Renal cortex interstitium (tissue), 11 donors: ENCODE results near the gene BRPF3. TPM values are rescaled to one million over a fixed set of nuclear protein-coding genes. Genes with fewer than 3 reads are reported as not detected.
A peak's percentile ranks its signal among the peaks of the same experiment; 100 is the strongest.

Source experiments
- DNase-seq, 11 donors: peaks; one replicate each; pipeline ENCODE4 v3.0.0-alpha.2; 2013; ENCODE audit warnings: low read depth in 9 of 11, low spot score in 4 of 11; ENCODE audit errors: extremely low read depth in 1 of 11
- polyA plus RNA-seq, 3 donors: library from polyadenylated mRNA; unstranded; fragments of 120-200 nt; gene quantifications; one replicate each; pipeline ENCODE4 v1.2.1, GENCODE V29; 2013; ENCODE audit not compliant: insufficient read length in 3 of 3

The BRPF3 gene
- polyA plus RNA-seq, 3 donors, result 49.6 to 51.4 (median 50.6) TPM

DNA sequence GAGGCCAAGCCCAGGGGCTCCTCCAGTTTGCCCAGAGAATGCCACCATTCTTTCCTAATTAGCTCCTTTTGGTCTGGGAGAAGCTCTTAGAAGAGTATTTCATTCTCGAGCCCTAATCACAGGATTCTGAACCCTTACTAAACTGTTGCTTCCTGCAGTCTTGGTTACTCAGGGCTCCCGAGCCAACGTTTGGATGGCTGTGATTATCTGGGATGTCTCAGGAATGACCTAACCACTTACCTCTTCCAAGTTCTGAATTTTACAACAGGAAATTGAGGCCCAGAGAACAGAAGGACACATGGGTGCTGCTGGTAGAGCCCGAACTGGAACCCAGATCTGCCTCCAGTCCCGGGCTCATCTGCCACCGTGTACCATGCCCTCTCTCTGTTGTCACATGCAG is 51.1 kb downstream of the BRPF3 start:
- no peak for DNase-seq

DNA sequence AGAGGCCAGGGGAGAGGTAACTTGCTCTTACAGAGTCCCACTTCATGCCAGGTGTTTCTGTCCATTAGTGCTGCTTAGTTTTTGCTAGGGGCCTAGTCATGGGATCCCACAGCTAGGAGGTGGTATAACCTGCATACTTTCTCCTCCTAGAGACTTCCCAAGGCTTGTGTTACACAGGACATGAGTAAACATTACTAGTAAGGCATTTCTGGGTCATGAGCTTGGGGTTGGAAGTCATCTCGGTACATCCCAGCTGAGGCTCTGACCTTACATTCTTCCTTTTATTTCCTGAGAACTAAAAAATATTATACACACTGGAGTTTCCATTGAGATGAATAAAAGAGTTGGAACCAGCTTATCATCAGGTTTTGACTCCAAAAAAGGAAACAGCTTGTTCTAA is 52.4 kb downstream of the BRPF3 start:
- DNase-seq, result no peak

DNA sequence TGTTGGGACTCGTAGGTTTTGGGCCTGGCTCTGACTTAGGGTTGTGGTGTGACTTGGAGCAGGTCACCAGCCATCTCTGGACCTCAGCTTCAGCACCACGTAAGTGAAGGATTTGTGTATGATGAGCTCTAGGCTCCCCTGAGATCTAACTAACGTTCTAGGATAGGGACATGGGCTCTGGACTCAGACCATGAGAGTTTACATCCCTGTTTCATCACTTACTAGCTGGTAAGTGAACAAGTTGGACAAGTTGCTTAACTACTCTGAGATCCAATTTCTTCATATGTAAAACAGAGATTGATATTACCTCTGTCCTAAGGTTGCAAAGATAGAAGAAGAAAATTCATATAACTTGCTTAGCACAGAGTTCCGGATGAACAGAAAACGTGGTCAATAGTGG is 53.0 kb downstream of the BRPF3 start:
- no peak for DNase-seq

DNA sequence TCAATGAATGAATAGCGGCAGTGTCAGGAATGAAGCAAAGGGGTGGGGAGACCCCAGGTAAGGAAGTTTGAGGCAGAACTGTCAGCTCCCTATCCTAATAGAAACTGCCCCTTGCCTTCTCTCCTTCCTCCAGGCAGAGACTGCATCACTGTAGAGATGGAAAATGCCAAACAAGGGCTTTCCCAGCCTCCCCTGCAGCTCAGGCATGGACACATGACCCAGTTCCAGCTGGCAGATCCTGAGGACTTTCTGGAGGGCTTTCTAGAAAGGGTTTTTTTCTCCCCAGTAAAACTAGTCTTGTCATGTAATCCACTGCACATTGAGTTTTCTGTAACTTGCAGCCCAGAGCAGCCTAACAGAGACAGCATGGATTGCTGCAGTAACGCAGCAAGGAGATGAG is 55.5 kb downstream of the BRPF3 start:
- DNase-seq, result no peak

DNA sequence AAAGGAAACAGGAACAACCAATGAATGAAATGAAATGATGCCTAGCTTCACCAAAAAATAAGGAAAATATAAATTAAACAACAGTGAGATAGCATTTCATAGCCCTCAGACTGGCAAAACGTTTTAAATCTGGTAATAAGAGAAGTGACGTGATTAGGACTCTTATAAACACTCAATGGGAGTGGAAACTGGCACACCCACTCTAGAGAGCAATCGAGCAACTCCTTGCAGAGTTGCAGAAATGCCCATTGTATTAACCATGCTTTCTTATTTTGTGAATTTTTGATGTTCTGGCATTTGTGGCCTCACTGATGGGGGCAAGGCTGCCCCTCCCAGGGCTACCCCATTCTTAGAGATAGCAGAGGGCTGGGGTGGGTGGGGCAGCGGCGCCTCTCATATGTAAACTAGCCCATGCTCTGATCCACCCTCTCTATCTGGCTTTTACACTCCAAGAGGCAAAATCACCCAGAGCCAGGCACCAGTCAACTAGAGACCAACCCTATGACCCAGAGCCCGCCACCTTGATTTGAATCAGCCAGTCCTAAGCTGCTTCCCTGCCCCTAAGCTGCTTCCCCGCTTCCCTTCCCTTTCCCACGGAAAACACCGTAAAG is 67.0 kb downstream of the BRPF3 start:
- no peak for DNase-seq

DNA sequence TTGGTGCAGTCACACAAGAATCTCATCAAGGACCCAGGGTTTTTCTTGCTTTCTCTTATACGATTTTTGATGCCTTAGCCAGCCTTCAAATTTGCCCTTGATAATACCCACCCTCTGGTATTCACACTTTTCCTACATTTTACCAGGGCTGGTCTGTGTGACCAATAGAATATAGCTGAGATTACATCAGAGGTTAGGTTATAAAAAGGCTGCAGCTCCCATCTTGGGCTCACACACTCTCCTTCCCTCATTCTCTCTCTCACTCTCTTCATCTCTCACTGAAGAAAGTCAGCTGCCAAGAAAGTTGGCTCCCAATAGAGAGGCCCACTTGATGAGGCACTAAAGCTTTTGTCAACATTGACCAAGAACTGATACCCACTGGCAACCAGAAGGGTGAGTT is 69.2 kb downstream of the BRPF3 start:
- no peak for DNase-seq

DNA sequence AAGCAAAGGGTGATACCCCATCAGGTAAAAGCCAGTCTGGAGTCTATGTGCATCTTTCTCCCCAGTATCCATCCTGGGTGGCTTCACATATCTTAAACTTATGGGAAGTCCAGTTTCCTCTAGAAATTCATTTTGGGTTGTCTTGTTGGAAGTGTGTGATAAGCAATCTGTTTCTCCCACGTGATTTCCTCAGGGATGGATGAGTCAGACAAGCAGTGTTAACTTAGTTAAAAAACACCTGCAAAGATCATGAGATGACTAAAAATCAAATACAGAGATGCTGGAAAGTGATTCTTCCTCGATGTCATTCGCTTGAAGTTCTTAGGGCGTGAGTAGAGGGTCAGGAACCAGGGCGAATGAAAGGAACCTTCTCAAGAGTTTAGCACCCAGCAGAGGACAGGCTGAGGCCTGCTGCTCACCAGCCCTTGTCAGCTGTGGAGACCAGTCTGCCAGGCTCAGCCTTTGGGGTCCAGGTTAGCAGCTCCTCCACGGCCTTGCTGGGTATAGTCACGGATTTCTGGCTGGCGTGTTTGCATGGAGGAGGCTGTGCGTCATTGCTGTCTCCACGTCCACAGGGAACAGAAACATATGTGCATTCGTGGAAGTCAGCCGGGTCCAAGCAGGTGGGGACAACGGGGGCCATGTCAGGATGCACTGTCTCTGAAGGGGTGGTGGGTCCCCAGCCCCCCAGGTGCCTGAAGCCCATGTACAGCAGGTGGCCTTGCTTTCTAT is 70.5 kb downstream of the BRPF3 start:
- DNase-seq, result no peak

DNA sequence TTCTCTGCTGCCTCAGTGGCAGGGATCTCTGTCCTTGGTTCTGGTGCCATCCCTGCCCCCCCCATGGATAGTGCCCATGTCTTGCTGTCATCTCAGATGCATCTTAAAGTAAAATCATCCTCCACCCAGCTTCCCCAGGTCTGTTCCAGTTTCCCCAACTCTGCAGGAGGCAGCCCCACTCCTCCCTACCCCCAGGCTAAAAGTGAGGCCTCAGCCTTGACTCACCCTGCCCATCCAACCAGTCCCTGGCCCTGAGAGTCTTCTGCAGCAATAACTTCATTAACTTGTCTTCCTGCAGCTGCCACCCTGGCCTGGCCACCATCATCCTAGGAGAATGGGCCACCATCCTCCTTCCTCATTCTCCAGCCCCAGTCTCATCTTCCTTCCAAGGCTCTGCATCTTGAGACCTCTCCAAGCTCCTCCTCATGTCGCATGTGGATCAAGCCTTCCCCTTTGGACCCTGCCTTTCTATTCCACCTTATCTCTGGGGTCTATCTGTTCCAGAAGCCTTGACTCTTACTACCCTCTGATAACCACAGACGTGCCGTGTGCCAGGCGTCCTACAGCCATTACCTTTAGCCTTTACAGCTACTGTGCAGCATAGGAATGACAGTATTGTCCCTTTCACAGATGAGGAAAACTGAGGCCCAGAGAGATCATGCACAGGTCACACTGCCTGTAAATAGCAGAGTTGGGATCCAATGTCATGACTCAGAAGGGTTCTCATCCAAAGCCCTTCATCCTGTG is 71.4 kb downstream of the BRPF3 start:
- no peak for DNase-seq

DNA sequence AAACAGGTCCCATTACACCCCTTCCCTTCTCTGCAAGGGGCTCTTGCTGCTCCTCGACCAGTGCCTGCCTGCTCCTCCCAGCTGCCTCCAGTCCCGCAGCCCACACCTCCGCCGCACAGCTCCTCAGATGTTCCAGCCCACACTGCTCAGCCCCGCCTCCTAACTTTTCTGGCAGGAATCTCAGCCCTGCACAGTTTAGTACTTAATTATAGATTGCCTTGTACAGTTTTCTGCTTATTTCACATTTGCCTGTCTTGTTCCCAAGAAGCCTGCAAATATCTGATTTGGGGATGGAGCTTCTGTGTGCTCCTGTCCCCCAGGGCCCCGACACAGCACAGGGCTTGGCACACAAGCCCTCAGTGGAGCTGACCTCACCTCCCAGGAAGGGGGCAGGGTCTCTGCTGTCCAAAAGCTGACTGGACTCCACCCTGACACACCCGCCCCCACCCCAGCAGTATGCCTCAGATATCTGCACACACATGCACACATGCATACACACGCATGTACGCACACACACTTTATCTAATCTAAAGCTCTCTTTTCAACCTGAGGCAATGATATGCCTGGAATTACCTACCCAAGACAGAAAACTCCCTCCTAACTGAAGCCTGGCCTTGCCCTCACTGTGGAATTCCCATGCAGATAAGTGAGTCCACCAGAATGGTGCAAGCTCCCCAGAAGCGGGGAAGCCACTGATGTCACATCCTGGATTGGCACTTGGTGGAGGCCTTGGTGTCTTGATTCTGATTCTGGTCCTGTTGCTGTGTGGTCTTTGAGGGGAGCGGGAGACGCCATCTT is 72.1 kb downstream of the BRPF3 start:
- peak in 1 of 11 donors; percentile 24 for DNase-seq

DNA sequence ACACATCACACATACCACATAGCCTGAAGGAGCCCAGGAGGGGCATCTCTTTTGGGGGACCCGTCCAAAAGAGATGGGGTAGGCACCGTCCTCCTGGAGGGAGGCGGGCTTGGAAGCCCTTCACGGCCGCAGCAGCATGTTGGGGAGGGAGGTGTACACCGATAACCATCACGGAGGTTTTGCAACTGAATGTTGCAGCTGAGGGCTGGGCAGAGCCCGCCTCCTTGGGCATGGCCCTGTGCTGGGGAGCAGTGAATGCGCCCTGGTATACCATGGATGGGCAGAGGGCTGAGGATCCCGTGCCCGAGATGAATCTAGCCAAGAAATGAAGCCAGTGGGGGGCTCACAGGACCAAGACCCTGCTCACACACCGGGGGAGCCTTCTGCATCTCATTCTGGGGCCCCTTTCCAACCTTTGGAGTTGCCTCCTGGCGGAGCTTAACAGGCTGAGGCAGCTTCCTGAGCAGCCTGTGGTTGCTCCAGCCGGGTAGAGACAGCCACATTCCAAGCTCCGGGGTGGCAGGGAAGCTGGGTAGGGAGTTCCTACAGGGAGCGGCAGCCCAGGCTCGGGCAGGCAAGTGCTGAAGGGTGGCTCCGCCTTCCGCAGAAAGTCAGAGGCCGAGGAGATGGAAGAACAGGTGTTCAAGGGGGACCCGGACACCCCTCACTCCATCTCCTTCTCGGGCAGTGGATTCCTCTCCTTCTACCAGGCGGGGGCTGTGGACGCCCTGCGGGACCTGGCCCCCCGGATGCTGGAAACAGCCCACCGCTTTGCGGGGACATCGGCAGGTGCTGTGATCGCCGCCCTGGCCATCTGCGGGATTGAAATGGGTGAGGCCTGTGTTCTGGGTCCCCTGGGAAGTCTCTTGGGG is 73.5 kb downstream of the BRPF3 start, which contains the start of gene PNPLA1:
Gene PNPLA1, plus strand, starts transcription at position 227 of the 872 bp plus-strand sequence. Its CDS starts 400 bp downstream, at position 627.
- no peak for DNase-seq

DNA sequence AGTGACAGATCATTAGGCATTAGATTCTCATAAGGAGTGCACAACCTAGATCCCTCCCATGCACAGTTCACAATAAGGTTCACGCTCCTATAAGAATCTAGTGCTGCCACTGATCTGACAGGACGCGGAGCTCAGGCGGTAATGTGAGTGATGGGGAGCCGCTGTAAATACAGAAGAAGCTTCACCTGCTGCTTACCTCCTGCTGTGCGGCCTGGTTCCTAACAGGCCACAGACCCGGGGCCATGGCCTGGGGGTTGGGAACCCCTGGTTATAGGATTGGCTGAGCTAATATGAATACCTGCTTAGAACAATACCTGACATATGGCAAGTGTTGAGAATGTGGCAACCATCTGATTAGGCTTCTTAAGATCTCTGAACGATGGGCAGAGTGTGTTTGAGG is 75.7 kb downstream of the BRPF3 start:
- no peak for DNase-seq

DNA sequence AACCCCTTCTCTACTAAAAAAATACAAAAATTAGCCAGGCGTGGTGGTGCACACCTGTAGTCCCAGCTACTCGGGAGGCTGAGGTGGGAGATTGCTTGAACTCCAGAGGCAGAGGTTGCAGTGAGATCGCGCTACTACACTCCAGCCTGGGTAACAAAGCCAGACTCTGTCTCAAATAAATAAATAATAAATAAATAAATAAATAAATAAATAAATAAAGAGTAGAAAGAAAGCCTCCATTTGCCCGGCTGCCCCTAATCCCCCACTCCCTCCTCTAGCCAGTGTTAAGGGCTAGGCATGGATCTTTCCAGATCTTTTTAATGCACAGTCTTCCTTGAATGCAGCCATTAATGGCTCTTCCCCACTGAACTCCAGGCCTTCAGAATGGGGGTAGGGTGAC is 76.5 kb downstream of the BRPF3 start:
- no peak for DNase-seq

DNA sequence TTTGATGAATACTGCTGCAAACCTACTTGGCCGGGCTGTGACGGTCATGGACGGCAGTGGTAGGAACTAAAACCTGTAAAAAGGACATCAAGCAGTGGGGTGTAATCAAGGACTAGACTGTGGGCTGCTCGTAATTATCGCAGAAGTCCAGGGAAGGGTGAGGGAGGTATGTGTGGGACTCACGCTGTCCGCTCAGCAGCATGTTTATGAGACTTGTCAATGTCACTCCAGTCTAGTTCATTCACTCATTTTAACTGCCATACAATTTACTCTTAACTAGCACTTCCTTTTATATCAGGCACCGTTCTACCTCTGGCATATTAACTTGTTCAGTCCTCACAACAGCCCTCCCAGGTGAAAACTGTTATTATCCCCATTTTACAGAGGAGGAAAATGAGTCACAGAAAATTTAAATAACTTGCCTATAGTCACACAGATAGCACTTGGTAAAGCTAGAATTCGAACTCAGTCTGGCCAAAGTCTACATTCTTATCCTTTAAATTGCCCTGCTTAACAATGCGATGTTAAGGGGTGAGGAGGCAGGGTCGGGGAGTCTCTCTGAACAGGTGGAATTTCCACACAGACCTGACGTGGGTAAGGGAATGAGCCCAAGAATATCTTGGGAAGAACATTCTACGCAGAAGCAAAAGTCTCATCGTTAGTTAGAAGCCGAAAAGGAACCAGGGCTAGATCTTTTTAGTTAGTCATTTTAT is 77.4 kb downstream of the BRPF3 start:
- DNase-seq, result no peak

DNA sequence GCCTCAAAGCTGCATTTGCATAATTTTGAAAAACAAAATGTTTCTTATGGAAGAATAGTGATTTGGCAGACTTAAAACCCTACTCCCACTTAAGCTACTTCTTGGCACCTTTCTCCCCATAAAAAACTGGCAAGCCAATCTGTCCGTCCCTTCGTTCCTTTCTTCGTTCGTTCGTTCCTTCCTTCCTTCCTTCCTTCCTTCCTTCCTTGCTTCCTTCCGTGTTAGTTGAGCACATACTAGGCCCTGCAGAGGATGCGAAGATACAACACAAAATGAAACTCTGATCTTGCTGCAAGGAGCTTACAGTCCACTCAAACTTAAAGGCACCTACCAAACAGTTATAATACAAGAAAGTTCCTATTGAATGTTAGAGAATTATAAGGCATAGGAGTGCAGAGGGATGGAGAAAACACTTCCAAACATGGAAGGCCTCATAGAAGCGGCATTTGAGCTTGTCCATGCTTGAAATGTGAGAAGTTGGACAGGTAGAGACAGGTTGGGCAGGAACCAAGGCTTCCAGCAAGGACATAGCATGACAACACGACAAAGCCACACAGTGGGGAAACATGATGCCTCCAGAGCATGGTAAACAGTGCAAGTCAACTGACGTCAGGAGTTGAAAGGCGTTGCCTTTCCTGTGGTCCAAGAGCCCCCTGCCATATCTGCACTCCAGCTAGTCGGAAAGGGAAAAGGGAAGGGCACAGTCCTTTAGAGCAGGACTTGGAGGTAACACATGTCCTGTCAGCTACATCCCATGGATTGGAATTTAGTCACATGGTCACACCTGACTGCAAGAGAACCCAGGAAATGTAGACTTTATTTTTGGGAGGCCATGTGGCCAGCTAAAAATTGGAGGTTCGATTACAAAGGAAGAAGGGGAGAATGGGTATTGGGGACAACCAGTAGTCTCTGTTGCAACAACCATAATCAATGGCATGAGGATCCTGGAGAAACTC is 80.3 kb downstream of the BRPF3 start:
- no peak for DNase-seq

DNA sequence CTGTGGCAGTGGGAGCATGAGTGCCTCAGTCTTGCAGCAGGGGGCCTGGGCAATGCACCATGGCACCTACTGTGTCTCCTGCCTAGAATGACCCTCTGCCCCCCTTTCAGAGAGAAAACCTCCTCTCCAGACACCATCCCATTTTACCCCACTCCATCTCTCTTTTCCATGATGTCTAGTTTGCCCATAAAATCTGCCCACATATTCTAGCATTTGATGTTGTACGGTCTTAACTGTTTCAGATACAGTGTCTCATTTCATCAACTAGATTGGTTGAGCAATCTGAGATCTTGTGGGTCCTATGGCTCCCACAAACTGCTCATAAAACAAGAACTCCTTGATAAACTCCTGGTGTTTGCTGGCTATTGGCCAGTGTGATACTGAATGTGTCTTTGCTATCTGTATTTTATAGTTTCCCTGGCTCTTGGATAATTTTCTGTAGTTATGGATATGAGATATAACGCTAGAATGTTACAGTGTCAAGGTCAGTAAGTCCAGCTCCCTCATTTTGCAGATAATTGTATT is 81.5 kb downstream of the BRPF3 start:
- DNase-seq, result no peak

DNA sequence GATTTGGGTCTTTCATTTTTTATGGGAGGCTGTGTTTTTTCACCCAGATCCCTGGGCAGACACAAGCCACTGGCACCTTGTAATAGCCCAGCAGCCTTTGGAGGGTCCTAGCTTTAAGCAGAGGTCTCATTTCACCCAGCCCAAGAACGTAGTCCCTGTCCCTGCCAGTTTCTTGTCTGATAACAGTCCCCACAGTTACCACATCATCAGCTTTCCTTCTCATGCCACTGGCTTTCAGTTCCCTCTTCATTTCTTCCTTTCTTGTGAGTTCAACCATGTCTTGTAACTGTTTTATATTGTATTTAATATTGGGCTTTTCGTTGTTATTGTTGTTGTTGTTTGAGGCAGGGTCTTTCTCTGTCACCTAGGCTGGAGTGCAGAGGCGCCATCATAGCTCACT is 83.9 kb downstream of the BRPF3 start:
- no peak for DNase-seq

DNA sequence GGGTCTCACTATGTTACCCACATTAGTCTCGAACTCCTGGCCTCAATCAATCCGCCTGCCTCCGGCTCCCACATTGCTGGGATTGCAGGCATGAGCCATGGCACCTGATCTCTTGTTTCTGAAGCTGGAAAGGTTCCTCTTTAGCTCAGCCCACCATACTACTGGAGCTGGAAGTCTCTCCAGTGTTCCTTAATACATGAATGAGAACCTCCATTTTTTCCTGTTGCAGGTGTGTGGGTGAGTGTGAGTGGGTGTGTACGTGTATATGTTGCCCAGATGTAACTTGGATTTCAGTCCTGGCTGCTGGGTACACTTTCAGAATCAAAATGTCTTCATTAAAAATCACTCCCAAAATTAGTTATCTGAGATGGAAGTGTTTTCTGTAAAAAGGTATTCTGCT is 84.4 kb downstream of the BRPF3 start:
- no peak for DNase-seq
